HG03060 (cell line): ENCODE data around the gene ZNF595.
"Not testable (repeated sequence)": the region's sequence is repeated elsewhere in the genome, so short reads cannot be mapped to it uniquely, and the experiment has no call there.

Source experiments
- ATAC-seq: cut with Tn5 transposase; IDR thresholded peaks from one replicate; pipeline ENCODE4 v1.9.1; 2021; ENCODE audit warnings: low read depth, moderate number of reproducible peaks; ENCODE audit not compliant: unreplicated experiment

ZNF595 gene

GRCh38 chr4:71830-72229, 18.7 kb downstream of the ZNF595 start:
- no peak for ATAC-seq

DNA sequence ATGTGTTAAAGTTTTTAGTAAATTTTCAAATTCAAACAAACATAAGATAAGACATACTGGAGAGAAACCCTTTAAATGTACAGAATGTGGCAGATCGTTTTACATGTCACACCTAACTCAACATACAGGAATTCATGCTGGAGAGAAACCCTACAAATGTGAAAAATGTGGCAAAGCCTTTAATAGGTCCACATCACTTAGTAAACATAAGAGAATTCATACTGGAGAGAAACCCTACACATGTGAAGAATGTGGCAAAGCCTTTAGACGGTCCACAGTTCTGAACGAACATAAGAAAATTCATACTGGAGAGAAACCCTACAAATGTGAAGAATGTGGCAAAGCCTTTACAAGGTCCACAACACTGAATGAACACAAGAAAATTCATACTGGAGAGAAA, 32.8 kb downstream of the ZNF595 start:
- ATAC-seq = no peak

GRCh38 chr4:86559-87324, 33.6 kb downstream of the ZNF595 start:
- ATAC-seq = not testable (repeated sequence)

GRCh38 chr4:98386-98785, 45.3 kb downstream of the ZNF595 start:
- ATAC-seq = no peak

DNA sequence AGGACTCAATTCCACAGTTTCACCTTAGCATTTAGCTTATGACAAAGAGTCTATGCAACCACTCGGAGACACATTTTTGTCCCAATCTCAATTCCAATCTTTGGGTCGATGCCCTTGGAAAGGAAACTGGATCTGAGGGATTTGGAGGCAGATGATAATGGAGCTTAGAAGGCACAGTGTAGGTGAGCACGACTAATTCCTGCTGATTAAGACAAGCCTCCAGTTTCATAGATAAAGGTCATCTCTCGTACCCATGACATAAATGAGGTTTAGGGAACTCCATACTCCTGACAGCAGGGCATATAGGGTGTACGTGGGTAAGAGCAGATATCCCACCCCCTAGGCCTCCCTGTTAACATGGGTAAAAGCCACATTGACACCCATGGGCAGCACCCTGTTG, 46.7 kb downstream of the ZNF595 start:
- ATAC-seq = no peak

GRCh38 chr4:107083-107443, 53.9 kb downstream of the ZNF595 start:
- ATAC-seq = no peak

- no peak for ATAC-seq
These were observed 54.6 kb downstream of the ZNF595 start for GRCh38 chr4:107444-108429.

- no peak for ATAC-seq
These were observed 59.6 kb downstream of the ZNF595 start for GRCh38 chr4:112771-113170.

DNA sequence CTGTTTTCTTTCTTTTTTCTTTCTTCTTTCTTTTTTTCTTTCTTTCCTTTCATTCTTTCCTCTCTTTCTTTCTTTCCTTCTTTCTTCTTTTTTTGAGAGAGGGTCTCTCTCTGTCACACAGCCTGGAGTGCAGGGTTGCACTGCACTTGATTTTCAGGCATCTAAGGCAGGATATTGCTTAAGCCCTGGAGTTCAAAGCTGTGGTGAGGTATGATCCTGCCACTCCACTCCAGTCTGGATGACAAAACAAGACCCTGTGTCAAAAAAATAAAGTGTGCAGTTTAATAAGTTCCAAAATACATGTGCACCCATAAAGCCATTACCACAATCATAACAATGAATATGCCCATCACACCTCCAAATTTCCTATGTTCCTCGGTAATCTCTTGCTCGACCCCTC, 60.6 kb downstream of the ZNF595 start:
- no peak for ATAC-seq

GRCh38 chr4:114149-114548, 61.0 kb downstream of the ZNF595 start:
- no peak for ATAC-seq

GRCh38 chr4:116499-116898, 63.4 kb downstream of the ZNF595 start:
- ATAC-seq = no peak

- ATAC-seq = no peak
These were observed 67.5 kb downstream of the ZNF595 start for GRCh38 chr4:120616-121015.

- no peak for ATAC-seq
These were observed 68.4 kb downstream of the ZNF595 start for GRCh38 chr4:121408-122084.

DNA sequence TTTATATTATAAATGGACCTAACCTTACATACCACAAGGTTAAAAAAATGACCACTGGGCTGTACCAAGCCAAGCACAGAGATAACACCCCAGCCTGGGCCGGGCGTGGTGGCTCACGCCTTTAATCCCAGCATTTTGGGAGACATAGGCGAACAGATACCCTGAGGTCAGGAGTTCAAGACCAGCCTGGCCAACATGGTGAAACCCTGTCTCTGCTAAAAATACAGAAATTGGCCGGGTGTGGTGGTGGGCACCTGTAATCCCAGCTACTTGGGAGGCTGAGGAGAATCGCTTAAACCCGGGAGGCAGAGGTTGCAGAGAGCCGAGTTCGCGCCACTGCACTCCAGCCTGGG, 70.8 kb downstream of the ZNF595 start:
- ATAC-seq = not testable (repeated sequence)

DNA sequence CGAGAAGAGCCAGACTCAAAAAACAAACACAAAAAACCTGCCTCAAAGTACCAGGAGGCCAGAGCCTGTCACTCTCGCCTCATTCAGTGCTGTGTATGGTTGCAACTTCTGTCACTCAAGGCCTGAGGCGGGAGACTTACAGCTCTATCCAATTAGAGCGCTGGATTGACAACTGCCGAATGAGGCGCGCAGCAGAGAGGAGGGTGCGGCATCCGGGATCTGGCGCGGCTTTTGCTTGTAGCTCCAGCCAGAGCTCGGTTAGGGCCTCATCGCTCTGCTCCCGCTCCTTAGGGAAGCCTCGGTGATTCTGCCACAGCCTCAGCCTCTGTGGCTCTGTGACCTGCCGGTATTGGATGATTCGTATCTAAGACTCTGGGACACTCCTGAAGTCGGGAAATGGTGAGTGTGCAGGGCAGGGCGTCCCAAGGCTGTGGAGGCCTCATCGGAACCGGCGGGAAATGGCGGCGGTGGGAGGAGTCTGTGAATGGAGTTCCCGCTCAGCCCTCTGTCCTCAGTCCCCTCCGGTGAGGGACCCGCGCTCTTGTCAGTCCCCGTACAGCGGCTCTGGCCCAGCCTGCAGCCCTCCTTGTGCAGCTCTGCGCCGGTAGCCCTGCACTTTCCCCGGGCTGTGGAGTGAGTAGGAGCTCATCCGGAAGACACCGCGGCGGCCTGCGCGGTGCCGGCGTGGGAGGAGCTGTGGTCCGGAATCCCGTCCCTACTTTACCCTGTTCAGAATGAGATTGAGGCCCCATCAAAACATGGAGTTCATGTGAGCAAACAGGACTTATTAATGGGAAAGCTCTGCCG, 71.4 kb downstream of the ZNF595 start, which contains the start of gene ZNF718:
Gene ZNF718 (plus strand): TSS at position 227 of the 807 bp plus-strand sequence. CDS start 170 bp downstream, at position 397.
- peak; percentile 99 for ATAC-seq

DNA sequence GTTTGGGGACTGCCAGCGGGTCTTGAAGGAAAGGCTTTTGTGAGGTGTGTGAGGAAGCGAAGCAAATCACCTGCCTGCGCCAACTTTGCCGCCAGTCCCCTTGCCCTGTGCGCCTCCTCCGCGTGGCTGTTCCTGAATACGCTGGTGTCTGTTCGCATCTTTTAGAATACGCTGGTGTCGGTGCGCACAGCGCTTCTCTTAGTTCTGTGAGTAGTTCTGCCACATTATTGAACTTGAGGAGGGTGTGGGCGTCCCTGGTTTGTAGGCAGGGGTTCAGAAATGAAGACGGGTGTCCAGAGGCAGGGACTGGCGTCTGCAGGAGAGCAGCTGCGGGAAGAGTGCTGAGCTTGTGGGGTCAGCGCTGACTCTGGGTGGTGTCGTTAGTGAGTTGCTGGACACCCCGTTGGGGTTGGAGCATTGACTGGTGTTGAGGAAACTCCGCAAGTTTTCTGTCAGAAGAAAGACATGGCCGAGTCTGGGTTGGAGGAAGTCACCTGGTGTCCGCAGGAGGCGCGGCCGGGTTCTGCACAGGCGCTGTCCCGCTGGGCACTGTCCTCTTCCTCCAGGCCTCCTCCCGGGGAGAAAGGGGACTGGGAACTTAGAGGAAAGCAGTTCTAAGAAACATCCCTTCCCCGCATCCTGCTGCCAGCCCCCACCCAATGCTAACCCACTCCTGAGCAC, 72.1 kb downstream of the ZNF595 start:
- no peak for ATAC-seq

GRCh38 chr4:125833-126232, 72.7 kb downstream of the ZNF595 start:
- no peak for ATAC-seq

DNA sequence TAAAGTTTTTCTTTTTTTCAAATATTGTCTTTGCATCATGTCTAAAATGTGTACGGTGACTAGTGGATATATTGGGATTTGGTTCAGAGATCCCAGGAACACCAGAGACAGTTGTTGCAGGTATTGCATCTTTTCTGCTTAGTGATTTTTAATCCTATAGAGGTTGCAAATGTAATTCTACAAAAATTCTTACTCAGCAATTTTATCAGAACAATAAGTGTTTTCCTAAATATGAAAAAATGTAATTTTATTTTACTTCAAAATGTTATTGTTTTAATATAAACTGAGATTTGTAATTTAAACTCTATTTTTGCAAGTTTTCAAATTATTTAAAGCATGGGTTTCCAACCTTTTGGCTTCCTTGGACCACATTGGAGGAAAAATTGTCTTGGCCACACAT, 79.4 kb downstream of the ZNF595 start:
- no peak for ATAC-seq
